ENCODE data around the gene ZNF821. TPM values are rescaled to one million over a fixed set of nuclear protein-coding genes. Genes with fewer than 3 reads are reported as not detected.

The ZNF821 gene
- total RNA-seq, 4 donors from 2014 or later, result 2.5 to 8.2 (median 4.0) TPM

Other genes starting within 250 kb of the ZNF821 start
- 1 to 10 TPM in 3 of 4 donors, under 1 TPM in 1; 0.49 to 5.7 (median 1.7) TPM for gene PHLPP2, start 159.5 kb downstream of the ZNF821 start, total RNA-seq
- 10 to 100 TPM; 51.7 to 90.1 (median 68.6) TPM for gene AP1G1, start 75.3 kb downstream of the ZNF821 start, total RNA-seq
- gene ATXN1L, start 38.2 kb downstream of the ZNF821 start, total RNA-seq, result 10 to 100 TPM in 3 of 4 donors, 1 to 10 TPM in 1; 8.9 to 23.8 (median 15.6) TPM
- 100 to 1,000 TPM; 115 to 172 (median 153) TPM for gene IST1, start 11.3 kb upstream of the ZNF821 start, total RNA-seq
- under 1 TPM in 3 of 4 donors, not detected in 1; 0.09 to 0.29 (median 0.19) TPM for gene PKD1L3, start 116.2 kb upstream of the ZNF821 start, total RNA-seq
- 1 to 10 TPM; 4.3 to 9.0 (median 7.9) TPM for gene DHODH, start 124.6 kb upstream of the ZNF821 start, total RNA-seq
- gene HP, start 170.3 kb upstream of the ZNF821 start, total RNA-seq, result 1 to 10 TPM in 2 of 4 donors, not detected in 2; 1.0 to 2.9 TPM
- gene HPR, start 179.0 kb upstream of the ZNF821 start, total RNA-seq, result not detected
- 10 to 100 TPM in 1 of 4 donors, 1 to 10 TPM in 3; 5.0 to 11.0 (median 8.5) TPM for gene TXNL4B, start 209.4 kb upstream of the ZNF821 start, total RNA-seq
- gene DHX38, start 209.7 kb upstream of the ZNF821 start, total RNA-seq, result 10 to 100 TPM; 27.6 to 54.4 (median 43.4) TPM

Measured in esophagus squamous epithelium (tissue), 4 donors.